SU-DHL-6 (cell line): ENCODE results near the gene ADAMTS17.

Experiments
- H2AFZ ChIP-seq: fragments of 200-600 bp; sonication (generic); 2 replicates; pipeline ENCODE4 v1.6.1; 2014; ENCODE audit warnings: low read depth, mild to moderate bottlenecking, moderate library complexity, mixed read lengths, antibody characterized with exemption, low read length; ENCODE audit not compliant: severe bottlenecking
- H3F3A ChIP-seq: fragments of 200-600 bp; shearing (Covaris generic); 2 replicates; pipeline ENCODE4 v1.6.0; 2016; ENCODE audit warnings: antibody characterized with exemption, mild to moderate bottlenecking; ENCODE audit not compliant: insufficient read depth
- H3K27ac ChIP-seq: fragments of 200-600 bp; sonication (generic); 2 replicates; pipeline ENCODE4 v1.5.1; 2016; ENCODE audit warnings: low read depth, mild to moderate bottlenecking, low read length, moderate library complexity, mixed read lengths
- H3K27me3 ChIP-seq: fragments of 200-600 bp; sonication (generic), shearing (Covaris generic); 2 replicates; pipeline ENCODE4 v1.6.0; 2014; ENCODE audit warnings: mild to moderate bottlenecking, low read length
- H3K36me3 ChIP-seq: fragments of 200-600 bp; sonication (generic); 2 replicates; pipeline ENCODE4 v1.6.1; 2014; ENCODE audit warnings: mild to moderate bottlenecking, low read length, mixed read lengths
- H3K4me2 ChIP-seq: fragments of 300-600, 200-600 bp; shearing (Covaris generic), sonication (generic); 2 replicates; pipeline ENCODE4 v1.6.0; 2014; ENCODE audit warnings: low read length, low read depth, mild to moderate bottlenecking; ENCODE audit not compliant: poor library complexity, severe bottlenecking
- H3K4me3 ChIP-seq: fragments of 200-600 bp; sonication (generic); 2 replicates; pipeline ENCODE4 v1.5.1; 2014; ENCODE audit warnings: antibody characterized with exemption, low read length, mild to moderate bottlenecking, mixed read lengths; ENCODE audit not compliant: insufficient read depth, poor library complexity, severe bottlenecking
- H3K79me2 ChIP-seq: fragments of 200-600 bp; sonication (generic); 2 replicates; pipeline ENCODE4 v1.6.1; 2014; ENCODE audit warnings: mild to moderate bottlenecking, low read length, moderate library complexity; ENCODE audit not compliant: insufficient read depth
- H3K9ac ChIP-seq: fragments of 200-600 bp; sonication (generic); 2 replicates; pipeline ENCODE4 v1.7.0; 2014; ENCODE audit warnings: mild to moderate bottlenecking, low read length
- H3K9me2 ChIP-seq: fragments of 200-600 bp; sonication (generic); replicated peaks from 2 replicates; pipeline ENCODE4 v1.6.1; 2014; ENCODE audit warnings: low read length; ENCODE audit not compliant: insufficient read depth
- H3K9me3 ChIP-seq: fragments of 200-600 bp; sonication (generic); 2 replicates; pipeline ENCODE4 v1.6.1; 2014; ENCODE audit warnings: low read length, mixed read lengths; ENCODE audit not compliant: insufficient read depth
- H4K20me1 ChIP-seq: fragments of 200-600 bp; sonication (generic); 2 replicates; pipeline ENCODE4 v1.6.1; 2014; ENCODE audit warnings: low read depth, mild to moderate bottlenecking, antibody characterized with exemption, low read length, moderate library complexity, mixed read lengths
- CTCF ChIP-seq: fragments of 200-600 bp; sonication (generic); IDR thresholded peaks from one replicate; pipeline ENCODE4 v1.5.1; 2017; ENCODE audit warnings: antibody characterized with exemption, mild to moderate bottlenecking, low read length, moderate library complexity; ENCODE audit not compliant: insufficient read depth, poor library complexity, severe bottlenecking
- EZH2phosphoT487 ChIP-seq: fragments of 200-600 bp; sonication (generic), shearing (Covaris generic); conservative IDR thresholded peaks from 2 replicates; pipeline ENCODE4 v1.6.1; 2018; ENCODE audit warnings: mild to moderate bottlenecking, antibody characterized with exemption, low read length, moderate library complexity, mixed read lengths

The ADAMTS17 gene

GRCh38 chr15:100201376-100202280, 140.1 kb downstream of the ADAMTS17 start:
- no peaks in the 10 kb centered on the region for H3K36me3 ChIP-seq
- H4K20me1 ChIP-seq: no peaks in the 10 kb centered on the region
- H3K79me2 ChIP-seq: no peaks in the 10 kb centered on the region
- TF ChIP-seq CTCF (no peak), EZH2phosphoT487 (no peak)
- H3K9me3 ChIP-seq: no peaks in the 10 kb centered on the region
- no peaks in the 10 kb centered on the region for H3K9me2 ChIP-seq
- no peak overlapping the region for H3K27ac ChIP-seq
- H3K27me3 ChIP-seq: no peaks in the 10 kb centered on the region
- H3F3A ChIP-seq: no peaks in the 10 kb centered on the region
- H2AFZ ChIP-seq: no peak overlapping the region
- H3K9ac ChIP-seq: no peak overlapping the region
- H3K4me2 ChIP-seq: no peak overlapping the region
- no peak overlapping the region for H3K4me3 ChIP-seq

DNA sequence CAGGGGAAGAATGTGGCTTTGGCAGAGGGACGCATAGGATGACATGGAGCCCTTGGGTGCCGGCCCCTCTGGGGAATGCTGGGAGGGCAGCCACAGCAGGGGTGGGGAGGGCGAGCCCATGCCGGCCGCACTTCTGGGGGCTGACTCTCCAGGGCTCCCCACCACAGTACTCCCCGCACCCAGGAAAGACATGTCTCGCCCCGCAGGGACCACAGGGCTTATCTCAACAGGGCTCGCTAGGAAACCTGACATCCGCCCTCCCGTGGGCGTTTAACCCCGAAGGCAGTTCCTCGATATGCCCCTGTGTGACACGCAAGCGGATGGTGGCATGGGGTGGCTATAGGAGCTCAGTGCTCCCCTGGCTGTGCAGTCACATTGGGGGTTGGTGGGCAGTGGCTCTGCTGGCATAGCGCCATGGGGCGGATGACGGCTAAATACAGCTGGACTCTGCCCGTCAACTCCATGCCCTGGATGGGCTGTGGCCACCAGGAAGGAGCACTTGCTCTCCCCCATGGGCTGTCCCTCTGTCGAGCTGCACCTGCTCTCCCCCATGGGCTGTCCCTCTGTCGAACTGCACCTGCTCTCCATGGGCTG, 141.4 kb downstream of the ADAMTS17 start:
- Histone ChIP-seq H3K9me3 (no peaks in the 10 kb centered on the region), H3K9ac (no peak overlapping the region), H3K79me2 (no peaks in the 10 kb centered on the region), H3K27me3 (no peaks in the 10 kb centered on the region), H3K4me2 (no peak overlapping the region), H3K36me3 (no peaks in the 10 kb centered on the region), H3K4me3 (no peak overlapping the region), H3K27ac (no peak overlapping the region), H4K20me1 (no peaks in the 10 kb centered on the region), H3K9me2 (no peaks in the 10 kb centered on the region), H3F3A (no peaks in the 10 kb centered on the region), H2AFZ (no peak overlapping the region)
- no peak for TF ChIP-seq CTCF
- TF ChIP-seq EZH2phosphoT487: no peak

DNA sequence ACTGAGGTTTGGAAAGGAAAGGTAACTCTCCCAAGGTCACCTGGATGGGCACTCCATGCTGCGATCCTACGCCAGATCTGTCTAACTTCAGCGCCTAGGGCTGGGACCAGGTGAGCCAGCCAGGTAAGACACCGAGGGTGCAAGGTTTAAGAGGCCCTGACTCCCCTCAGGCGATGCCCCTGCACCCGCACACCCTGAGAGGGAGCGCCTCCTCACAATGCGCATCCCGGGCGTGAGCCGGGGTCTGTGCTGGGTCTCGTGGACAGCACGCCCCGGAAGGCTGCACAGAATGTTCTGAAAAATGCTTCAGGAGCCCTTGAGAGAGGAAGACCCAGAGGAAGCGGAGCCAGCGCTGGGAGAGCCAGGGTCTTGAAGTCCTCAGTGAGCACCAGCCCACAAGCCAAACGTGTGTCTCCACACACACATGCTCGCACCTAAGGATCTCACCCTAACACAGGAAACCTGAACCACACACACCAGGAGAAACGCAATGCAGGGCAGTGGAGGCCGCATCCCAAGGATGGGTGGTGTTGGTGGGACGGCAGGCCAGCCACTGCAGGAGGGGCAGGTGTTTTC, 142.0 kb downstream of the ADAMTS17 start:
- Histone ChIP-seq H3F3A (no peaks in the 10 kb centered on the region), H3K9ac (no peak overlapping the region), H3K27me3 (no peaks in the 10 kb centered on the region), H3K36me3 (no peaks in the 10 kb centered on the region), H3K9me3 (no peaks in the 10 kb centered on the region), H3K27ac (no peak overlapping the region), H3K79me2 (no peaks in the 10 kb centered on the region), H2AFZ (no peak overlapping the region), H4K20me1 (no peaks in the 10 kb centered on the region), H3K4me3 (no peak overlapping the region), H3K4me2 (no peak overlapping the region), H3K9me2 (no peaks in the 10 kb centered on the region)
- no peak for TF ChIP-seq CTCF
- TF ChIP-seq EZH2phosphoT487: no peak
